Measurements from ENCODE around the gene MAD1L1.

Gene MAD1L1

GRCh38 chr7:2019711-2020511, 212.8 kb downstream of the MAD1L1 start:
- H3K4me1 ChIP-seq (ENCODE audit: control insufficient read depth, insufficient read depth, low read length): no peaks in the 10 kb centered on the region
- ChIA-PET CTCF (no interaction called here), POLR2A (no interaction called here)
- no peaks in the 10 kb centered on the region for H3K9me3 ChIP-seq (ENCODE audit: control insufficient read depth, insufficient read depth, low read depth, low read length)
- H3K27ac ChIP-seq (ENCODE audit: extremely low read depth, low read depth, low read length): no peak overlapping the region
- no peak overlapping the region for H3K4me3 ChIP-seq (ENCODE audit: low read depth, low read length)
- no peak for TF ChIP-seq RBAK (tag by site-specific recombination; IDR thresholded peaks at IDR 0.05)
- TF ChIP-seq ZBTB21 (tag by site-specific recombination; IDR thresholded peaks at IDR 0.05): peak; percentile 83
- no peak for TF ChIP-seq ZNF544 (tag by site-specific recombination; IDR thresholded peaks at IDR 0.05)
- no peak for TF ChIP-seq HIC1 (tag by site-specific recombination; IDR thresholded peaks at IDR 0.05)
- TF ChIP-seq ZIC2 (tag by site-specific recombination; IDR thresholded peaks at IDR 0.05): 0 out of 2 replicates have a peak, but pooled peaks have one; percentile 23
- TF ChIP-seq SP7 (tag by site-specific recombination; IDR thresholded peaks at IDR 0.05): peak; percentile 38; the same call in 1 of the 2 replicates
- 0 out of 2 replicates have a peak, but pooled peaks have one; percentile 21 for TF ChIP-seq ZFHX2 (tag by site-specific recombination; conservative IDR thresholded peaks at IDR 0.05)
- TF ChIP-seq ZNF629 (tag by site-specific recombination; IDR thresholded peaks at IDR 0.05): peak; percentile 94
- peak; percentile 39; the same call in 1 of the 2 replicates for TF ChIP-seq ZEB2 (tag by site-specific recombination; IDR thresholded peaks at IDR 0.05)
- TF ChIP-seq ZNF175 (tag by site-specific recombination; IDR thresholded peaks at IDR 0.05): no peak
- TF ChIP-seq PBX3 (CRISPR knock-in tag; IDR thresholded peaks at IDR 0.05): no peak
- peak; percentile 70; the same call in 1 of the 2 replicates for TF ChIP-seq KLF8 (tag by site-specific recombination; IDR thresholded peaks at IDR 0.05)
- no peak for TF ChIP-seq ZNF654 (tag by site-specific recombination; IDR thresholded peaks at IDR 0.05; ENCODE audit: low read depth)
- TF ChIP-seq, protein P1, sequence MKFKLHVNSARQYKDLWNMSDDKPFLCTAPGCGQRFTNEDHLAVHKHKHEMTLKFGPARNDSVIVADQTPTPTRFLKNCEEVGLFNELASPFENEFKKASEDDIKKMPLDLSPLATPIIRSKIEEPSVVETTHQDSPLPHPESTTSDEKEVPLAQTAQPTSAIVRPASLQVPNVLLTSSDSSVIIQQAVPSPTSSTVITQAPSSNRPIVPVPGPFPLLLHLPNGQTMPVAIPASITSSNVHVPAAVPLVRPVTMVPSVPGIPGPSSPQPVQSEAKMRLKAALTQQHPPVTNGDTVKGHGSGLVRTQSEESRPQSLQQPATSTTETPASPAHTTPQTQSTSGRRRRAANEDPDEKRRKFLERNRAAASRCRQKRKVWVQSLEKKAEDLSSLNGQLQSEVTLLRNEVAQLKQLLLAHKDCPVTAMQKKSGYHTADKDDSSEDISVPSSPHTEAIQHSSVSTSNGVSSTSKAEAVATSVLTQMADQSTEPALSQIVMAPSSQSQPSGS (tag by site-specific recombination; IDR thresholded peaks at IDR 0.05; ENCODE audit: low read depth): peak; percentile 61
- H3K36me3 ChIP-seq (ENCODE audit: control insufficient read depth in 2 of 2, insufficient read depth in 1 of 2, low read length in 2 of 2): no peaks in the 10 kb centered on the region

- no peaks in the 10 kb centered on the region for H3K9me3 ChIP-seq (ENCODE audit: control insufficient read depth, insufficient read depth, low read depth, low read length)
- H3K4me3 ChIP-seq (ENCODE audit: low read depth, low read length): no peak overlapping the region
- no peak overlapping the region for H3K27ac ChIP-seq (ENCODE audit: extremely low read depth, low read depth, low read length)
- H3K4me1 ChIP-seq (ENCODE audit: control insufficient read depth, insufficient read depth, low read length): no peaks in the 10 kb centered on the region
- POLR2A ChIA-PET: no interaction called here
- CTCF ChIA-PET: no interaction called here
- peaks cover 0 to under 1% of the 10 kb centered on the region in 2 experiments; a peak in 1 of 3 replicates for H3K36me3 ChIP-seq (ENCODE audit: control insufficient read depth in 2 of 2, insufficient read depth in 1 of 2, low read length in 2 of 2)
- TF ChIP-seq KLF1 (tag by site-specific recombination; IDR thresholded peaks at IDR 0.05) (peak; percentile 88), ZSCAN5A (tag by site-specific recombination; IDR thresholded peaks at IDR 0.05) (no peak), KLF10 (tag by site-specific recombination; IDR thresholded peaks at IDR 0.05) (no peak), ZNF24 (tag by site-specific recombination; IDR thresholded peaks at IDR 0.05) (no peak), ZNF223 (tag by site-specific recombination; IDR thresholded peaks at IDR 0.05) (no peak)
- TF ChIP-seq, protein P2, sequence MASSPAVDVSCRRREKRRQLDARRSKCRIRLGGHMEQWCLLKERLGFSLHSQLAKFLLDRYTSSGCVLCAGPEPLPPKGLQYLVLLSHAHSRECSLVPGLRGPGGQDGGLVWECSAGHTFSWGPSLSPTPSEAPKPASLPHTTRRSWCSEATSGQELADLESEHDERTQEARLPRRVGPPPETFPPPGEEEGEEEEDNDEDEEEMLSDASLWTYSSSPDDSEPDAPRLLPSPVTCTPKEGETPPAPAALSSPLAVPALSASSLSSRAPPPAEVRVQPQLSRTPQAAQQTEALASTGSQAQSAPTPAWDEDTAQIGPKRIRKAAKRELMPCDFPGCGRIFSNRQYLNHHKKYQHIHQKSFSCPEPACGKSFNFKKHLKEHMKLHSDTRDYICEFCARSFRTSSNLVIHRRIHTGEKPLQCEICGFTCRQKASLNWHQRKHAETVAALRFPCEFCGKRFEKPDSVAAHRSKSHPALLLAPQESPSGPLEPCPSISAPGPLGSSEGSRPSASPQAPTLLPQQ (tag by site-specific recombination; IDR thresholded peaks at IDR 0.05): no peak
- TF ChIP-seq, protein P3, sequence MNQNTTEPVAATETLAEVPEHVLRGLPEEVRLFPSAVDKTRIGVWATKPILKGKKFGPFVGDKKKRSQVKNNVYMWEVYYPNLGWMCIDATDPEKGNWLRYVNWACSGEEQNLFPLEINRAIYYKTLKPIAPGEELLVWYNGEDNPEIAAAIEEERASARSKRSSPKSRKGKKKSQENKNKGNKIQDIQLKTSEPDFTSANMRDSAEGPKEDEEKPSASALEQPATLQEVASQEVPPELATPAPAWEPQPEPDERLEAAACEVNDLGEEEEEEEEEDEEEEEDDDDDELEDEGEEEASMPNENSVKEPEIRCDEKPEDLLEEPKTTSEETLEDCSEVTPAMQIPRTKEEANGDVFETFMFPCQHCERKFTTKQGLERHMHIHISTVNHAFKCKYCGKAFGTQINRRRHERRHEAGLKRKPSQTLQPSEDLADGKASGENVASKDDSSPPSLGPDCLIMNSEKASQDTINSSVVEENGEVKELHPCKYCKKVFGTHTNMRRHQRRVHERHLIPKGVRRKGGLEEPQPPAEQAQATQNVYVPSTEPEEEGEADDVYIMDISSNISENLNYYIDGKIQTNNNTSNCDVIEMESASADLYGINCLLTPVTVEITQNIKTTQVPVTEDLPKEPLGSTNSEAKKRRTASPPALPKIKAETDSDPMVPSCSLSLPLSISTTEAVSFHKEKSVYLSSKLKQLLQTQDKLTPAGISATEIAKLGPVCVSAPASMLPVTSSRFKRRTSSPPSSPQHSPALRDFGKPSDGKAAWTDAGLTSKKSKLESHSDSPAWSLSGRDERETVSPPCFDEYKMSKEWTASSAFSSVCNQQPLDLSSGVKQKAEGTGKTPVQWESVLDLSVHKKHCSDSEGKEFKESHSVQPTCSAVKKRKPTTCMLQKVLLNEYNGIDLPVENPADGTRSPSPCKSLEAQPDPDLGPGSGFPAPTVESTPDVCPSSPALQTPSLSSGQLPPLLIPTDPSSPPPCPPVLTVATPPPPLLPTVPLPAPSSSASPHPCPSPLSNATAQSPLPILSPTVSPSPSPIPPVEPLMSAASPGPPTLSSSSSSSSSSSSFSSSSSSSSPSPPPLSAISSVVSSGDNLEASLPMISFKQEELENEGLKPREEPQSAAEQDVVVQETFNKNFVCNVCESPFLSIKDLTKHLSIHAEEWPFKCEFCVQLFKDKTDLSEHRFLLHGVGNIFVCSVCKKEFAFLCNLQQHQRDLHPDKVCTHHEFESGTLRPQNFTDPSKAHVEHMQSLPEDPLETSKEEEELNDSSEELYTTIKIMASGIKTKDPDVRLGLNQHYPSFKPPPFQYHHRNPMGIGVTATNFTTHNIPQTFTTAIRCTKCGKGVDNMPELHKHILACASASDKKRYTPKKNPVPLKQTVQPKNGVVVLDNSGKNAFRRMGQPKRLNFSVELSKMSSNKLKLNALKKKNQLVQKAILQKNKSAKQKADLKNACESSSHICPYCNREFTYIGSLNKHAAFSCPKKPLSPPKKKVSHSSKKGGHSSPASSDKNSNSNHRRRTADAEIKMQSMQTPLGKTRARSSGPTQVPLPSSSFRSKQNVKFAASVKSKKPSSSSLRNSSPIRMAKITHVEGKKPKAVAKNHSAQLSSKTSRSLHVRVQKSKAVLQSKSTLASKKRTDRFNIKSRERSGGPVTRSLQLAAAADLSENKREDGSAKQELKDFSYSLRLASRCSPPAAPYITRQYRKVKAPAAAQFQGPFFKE (tag by site-specific recombination; IDR thresholded peaks at IDR 0.05; ENCODE audit: borderline replicate concordance): no peak
Observed at GRCh38 chr7:2019461-2019710, 213.4 kb downstream of the MAD1L1 start.

Data from HEK293 (cell line).